Measurements from ENCODE around the gene UBE2G2.

DNA sequence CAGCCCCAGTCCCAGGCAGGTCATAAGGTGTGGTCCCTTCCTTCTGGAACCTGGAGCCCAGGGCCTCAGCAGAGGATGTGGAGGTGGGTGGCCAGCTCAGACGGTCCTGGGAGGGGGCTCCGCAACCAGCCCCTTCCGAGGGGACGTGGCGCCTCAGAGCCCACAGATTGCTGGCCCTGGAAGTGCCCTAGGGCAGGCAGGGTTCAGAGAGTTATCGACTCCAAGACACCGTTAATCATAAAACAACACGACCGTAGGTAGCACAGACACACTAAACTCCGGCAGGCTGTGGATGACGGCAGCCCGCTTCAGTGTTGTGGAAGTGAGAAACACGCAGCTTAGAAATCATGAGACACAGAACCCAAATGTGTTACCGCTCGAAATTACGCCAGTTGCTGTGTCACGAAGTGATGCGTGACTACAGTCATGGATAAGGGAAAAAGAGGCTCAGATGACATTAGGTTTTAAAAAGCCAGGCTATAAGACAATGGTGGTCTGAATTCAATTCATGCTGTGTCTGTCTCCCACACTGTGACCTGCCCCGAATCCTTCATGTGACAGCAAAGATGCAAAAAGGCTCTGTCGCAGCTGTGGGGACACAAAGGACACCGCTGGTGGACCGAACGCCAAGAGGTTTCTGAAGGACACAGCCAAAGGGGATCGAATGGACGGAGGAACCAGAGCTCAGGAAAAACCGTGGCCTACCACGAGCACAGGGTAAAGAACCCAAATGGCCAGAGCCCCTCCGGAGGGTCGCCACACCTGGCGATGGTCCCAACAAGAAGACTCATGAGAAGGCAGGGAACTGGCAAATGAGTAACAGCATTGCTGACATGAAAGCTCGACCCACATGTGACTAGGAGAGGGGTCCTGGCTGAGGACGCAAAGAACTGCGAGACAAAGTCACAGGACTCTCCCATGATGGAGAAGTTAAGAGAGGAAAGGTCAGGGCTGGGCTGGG is 17.9 kb upstream of the UBE2G2 start:
- TF ChIP-seq POLR2A (IDR thresholded peaks at IDR 0.05), result no peak
- TF ChIP-seq, protein P1, sequence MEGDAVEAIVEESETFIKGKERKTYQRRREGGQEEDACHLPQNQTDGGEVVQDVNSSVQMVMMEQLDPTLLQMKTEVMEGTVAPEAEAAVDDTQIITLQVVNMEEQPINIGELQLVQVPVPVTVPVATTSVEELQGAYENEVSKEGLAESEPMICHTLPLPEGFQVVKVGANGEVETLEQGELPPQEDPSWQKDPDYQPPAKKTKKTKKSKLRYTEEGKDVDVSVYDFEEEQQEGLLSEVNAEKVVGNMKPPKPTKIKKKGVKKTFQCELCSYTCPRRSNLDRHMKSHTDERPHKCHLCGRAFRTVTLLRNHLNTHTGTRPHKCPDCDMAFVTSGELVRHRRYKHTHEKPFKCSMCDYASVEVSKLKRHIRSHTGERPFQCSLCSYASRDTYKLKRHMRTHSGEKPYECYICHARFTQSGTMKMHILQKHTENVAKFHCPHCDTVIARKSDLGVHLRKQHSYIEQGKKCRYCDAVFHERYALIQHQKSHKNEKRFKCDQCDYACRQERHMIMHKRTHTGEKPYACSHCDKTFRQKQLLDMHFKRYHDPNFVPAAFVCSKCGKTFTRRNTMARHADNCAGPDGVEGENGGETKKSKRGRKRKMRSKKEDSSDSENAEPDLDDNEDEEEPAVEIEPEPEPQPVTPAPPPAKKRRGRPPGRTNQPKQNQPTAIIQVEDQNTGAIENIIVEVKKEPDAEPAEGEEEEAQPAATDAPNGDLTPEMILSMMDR (IDR thresholded peaks at IDR 0.05 in 8 of 11, conservative IDR thresholded peaks at IDR 0.05 in 3 of 11), result no peak

All from spleen (tissue), 7 donors.